HG02588 (cell line): ENCODE results near the gene TBC1D28.
A peak's percentile ranks its signal among the peaks of the same experiment; 100 is the strongest.
"Not testable (repeated sequence)": the region's sequence is repeated elsewhere in the genome, so short reads cannot be mapped to it uniquely, and the experiment has no call there.

Source experiments
- ATAC-seq: cut with Tn5 transposase; IDR thresholded peaks from one replicate; pipeline ENCODE4 v1.9.1; 2021; ENCODE audit warnings: mild to moderate bottlenecking, moderate library complexity; ENCODE audit not compliant: unreplicated experiment

The TBC1D28 gene

DNA sequence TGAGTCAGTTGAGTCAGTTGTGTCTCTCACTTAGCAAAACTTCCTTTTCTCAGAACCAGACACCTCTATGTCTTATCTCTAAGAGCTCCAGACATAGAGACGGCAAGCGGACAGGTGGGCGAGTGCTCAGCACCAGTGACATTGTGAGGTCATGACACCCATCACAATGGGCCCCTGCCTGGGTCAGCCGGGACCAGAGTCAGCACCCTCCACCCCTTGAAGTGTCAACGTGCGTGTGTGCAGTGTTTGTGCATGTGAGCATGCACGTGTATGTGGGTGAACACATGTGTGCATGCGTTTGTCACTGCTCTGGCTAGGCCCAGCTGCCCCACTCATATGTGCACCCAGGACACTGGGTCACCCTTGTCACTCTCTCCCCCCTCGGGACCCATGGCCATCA lies at the start of gene TBC1D28:
Gene TBC1D28, minus strand, starts transcription at position 101 of the 400 bp plus-strand sequence. CDS start 3,039 bp downstream, outside the sequence.
- not testable (repeated sequence) for ATAC-seq

DNA sequence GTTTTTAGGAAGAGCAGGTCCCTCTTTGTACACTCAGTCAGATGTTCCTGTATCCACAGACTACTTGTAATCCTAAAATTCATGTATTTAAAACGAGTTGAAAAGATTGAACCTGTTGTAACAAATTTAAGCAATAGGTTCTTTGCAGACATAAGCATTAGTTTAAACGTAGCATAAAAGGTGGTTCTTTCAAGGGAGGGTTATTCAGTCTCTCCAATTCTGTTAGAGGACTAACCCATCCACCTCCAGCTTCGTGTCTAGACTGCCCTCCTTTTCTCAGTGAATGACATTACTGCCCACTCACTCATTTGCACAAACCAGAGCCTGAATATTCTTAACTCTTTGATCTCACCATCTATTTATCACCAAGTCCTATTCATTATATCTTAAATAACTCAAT lies 38.5 kb upstream of the TBC1D28 start:
- ATAC-seq = not testable (repeated sequence)

DNA sequence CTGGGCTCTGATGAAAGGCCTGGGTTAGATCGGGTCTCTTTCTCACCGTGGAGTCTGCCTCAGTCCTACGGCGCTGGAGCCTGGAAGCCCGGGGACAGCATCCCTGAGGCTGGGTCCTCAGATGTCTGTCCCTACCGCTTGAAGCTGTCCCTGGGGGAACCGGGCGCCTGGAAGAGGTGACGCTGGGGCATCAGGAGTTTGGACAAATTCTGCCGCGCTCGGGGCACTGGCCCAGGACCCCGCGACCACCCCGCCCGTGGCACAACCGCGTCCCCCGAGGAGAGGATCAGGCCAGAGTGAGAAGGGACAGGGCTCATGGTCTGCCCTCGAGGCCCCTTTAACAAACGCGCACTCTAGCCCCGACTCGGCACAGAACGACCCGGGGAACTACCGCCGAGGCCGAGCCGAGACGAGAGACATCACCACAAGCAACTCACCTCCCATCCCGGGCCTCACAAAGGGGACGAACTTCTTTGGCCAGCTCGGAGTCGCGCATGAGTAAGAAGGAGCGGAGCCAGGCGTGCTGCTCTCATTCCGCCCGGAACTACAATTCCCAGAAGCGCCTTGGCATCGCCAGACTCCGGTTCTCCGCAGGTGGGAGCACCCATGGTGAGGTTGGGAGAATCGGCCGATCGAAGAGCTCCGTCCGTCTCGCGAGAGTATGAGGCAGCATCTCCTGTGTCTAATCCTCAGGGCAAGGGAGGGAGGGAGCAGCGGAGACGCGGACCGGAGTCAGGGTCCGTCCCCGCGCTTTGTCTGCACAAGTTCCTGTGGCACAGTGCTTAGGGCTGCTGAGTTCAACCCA lies 37.8 kb upstream of the TBC1D28 start, which contains the start of gene FOXO3B:
Gene FOXO3B, minus strand, starts transcription at position 548 of the 805 bp plus-strand sequence. CDS start 663 bp downstream, outside the sequence.
- peak; percentile 80 for ATAC-seq

DNA sequence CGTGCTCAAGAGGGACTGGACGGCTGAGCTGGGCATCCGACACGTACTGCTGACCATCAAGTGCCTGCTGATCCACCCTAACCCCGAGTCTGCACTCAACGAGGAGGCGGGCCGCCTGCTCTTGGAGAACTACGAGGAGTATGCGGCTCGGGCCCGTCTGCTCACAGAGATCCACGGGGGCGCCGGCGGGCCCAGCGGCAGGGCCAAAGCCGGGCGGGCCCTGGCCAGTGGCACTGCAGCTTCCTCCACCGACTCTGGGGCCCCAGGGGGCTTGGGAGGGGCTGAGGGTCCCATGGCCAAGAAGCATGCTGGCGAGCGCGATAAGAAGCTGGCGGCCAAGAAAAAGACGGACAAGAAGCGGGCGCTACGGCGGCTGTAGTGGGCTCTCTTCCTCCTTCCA lies 33.2 kb upstream of the TBC1D28 start:
- ATAC-seq = not testable (repeated sequence)

DNA sequence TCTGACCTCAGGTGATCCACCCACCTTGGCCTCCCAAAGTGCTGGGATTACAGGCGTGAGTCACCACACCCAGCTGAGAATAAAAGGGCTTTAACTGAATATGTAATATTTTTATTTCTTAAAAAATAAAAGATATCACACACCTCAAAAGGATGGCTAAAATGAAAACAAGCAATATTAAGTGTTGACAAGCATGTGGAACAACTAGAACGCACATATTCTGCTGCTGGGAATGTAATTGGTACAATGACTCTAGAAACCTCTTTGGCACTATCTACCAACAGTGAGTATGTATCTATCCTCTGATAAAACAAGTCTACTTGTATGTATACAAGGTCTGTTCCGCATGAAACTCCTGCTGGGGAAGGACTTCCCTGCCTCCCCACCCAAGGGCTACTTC lies 32.7 kb upstream of the TBC1D28 start:
- ATAC-seq = not testable (repeated sequence)

DNA sequence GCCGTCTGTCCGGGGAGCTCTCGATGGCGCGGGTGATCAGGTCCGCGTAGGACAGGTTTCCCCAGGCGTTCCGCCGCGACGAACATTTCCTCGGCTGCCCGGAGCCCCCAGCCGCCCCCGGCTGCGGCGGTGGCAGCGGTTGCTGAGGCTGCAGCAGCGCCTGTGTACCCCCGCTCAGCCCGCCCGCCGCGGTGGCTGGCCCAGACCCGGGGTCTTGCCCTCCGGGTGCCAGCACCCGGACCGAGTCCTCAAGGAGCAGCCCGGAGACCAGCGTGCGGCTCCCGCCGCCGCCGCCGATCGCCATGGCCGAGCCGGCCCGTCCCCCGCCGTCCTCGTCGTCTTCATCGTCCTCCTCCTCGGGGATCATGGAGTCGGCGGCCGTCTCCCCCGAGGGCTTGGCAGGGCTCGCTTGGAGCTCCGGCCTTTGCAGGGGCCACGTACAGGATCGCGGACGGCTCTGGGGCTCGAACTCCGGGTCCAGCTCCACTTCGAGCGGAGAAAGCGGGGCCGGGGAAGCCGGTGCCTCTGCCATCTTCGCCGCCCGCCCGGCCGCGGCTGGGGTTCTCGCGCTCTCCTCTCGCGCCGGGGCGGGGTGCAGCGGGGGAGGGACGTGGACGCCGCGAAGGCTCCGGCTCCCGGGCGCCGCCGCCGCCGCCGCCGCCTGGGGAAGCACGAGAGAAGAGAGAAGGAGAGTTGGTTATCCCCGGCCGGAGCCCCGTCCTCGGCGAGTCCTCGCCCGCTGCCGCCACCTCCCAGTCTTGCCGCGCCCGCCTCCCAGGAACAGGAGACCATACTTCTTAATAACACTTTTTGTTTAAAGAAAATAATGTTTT lies 28.4 kb upstream of the TBC1D28 start:
- not testable (repeated sequence) for ATAC-seq

DNA sequence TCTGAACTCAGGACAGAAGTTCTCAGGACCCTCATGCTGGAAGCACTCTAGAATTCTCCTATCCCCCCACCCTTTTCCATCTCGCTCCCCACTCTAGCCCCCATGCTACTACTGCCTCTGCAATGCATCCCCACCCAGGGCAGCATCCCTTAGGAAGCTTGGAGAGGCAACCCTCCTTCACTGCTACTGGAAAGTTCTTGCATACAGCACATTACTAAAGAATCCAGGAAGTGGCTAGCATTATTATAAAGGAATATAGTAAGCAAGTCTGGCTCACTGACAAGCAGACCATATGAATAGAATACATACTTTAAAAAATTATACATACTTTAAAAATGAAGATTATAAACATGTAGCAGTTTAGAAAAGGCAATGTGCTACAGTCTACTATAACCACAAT lies 24.4 kb upstream of the TBC1D28 start:
- not testable (repeated sequence) for ATAC-seq

DNA sequence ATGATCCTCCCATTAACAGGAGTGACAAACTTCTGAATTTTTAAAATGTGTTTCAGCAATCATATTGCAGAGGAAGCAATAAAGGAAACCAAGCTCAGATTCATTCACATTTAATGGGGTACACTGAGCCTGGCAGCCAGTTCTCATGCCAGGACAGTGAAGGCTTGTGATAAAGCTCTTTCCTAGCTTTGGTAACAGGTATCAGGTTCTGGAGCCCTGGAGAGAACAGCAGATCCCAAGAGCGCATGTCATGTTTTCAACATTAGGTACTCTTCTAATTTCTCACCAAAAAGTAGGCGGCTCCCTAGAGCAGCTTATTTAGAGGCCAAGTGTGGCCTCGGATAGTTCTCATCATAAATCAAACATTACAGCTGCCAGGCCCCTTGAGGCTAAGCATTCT lies 23.3 kb upstream of the TBC1D28 start:
- ATAC-seq = not testable (repeated sequence)

DNA sequence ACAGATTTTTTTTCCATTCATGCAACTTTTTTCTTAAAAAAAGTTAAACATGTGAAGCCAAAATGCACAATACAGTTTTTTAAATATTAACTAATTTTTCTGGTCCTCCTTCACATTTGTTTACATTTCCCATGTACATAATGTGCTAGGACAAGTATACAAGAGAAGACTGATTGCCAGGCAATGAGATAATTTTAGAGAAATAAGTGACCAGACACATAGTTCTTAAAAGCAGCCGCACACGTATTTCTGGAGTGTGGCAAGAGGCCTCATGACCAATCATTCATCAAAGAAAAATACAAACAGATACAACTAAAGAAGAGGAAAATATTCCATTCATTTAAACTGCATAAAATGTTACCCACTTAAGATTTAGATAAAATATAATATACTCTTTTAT lies 22.1 kb upstream of the TBC1D28 start:
- not testable (repeated sequence) for ATAC-seq

DNA sequence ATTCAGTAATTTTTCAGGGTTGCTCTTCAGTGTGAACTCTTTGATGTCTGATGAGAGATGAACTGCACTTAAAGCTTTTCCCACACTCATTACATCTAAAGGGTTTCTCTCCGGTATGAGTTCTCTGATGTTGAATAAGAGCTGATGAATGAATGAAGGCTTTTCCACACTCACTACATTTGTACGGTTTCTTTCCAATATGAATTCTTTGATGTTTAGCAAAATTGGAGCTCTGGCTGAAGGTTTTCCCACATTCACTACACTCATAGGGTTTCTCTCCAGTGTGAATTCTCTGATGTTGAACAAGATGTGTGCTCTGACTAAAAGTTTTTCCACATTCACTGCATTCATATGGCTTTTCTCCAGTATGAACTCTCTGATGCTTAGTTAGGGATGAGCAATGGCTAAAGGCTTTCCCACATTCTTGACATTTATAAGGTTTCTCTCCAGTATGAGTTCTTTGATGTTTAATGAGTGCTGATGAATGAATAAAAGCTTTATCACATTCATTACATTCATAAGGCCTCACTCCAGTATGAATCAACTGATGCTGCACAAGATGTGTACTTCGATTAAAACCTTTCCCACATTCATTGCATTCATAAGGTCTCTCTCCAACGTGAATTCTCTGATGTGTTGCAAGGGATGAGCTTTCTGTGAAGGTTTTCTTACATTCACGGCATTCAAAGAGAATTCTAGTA lies 17.9 kb upstream of the TBC1D28 start:
- not testable (repeated sequence) for ATAC-seq

DNA sequence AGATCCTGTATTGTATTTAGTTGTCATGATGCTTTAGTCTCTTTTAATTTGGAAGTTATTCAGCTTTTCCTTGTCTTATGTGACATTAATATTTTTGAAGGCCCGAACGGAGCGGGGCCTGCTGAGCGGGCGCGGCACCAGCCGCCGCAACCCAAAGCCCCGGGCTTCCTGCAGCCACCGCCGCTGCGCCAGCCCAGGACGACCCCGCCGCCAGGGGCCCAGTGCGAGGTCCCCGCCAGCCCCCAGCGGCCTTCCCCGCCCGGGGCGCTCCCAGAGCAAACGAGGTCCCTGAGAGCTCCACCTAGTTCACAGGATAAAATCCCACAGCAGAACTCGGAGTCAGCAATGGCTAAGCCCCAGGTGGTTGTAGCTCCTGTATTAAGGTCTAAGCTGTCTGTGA lies 5.9 kb upstream of the TBC1D28 start:
- not testable (repeated sequence) for ATAC-seq

DNA sequence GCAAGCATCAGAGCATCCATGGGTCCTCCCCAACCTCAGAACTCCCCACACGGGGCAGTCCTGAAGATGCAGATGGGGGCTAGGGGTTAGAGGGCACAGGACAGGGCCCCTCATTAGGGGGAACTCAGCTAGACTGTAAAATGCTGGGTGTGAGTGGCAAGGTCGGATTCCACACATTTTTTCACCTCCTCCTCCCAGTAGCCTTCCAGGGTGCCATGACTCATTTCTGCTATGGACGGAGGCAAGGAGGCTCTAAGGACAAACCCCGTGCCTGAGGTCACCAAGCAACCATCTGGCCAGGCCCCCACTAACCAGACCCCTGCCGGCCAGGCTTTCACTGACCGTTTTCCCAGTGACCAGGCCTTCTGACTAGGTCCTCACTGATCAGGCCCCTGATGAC lies 1.1 kb downstream of the TBC1D28 start:
- ATAC-seq = not testable (repeated sequence)

DNA sequence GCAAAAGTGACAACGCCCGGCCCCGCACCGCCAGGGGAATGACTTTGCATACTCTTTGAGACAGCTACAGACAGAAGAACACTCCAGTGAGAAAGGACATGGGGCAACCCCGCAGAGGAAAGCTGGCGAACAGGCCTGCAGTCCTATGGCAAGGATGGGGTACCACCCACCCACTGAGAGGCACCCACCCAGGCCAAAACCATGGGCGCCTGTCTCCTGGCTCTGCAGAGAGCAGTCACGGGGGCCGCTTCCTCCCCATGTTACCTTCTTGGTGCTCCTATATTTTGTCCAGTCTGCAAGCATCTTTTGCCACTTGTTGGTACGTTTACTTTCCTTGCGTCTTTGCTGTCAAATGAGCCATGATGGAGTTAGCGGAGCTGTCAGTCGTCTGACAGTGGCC lies 5.8 kb downstream of the TBC1D28 start:
- not testable (repeated sequence) for ATAC-seq

DNA sequence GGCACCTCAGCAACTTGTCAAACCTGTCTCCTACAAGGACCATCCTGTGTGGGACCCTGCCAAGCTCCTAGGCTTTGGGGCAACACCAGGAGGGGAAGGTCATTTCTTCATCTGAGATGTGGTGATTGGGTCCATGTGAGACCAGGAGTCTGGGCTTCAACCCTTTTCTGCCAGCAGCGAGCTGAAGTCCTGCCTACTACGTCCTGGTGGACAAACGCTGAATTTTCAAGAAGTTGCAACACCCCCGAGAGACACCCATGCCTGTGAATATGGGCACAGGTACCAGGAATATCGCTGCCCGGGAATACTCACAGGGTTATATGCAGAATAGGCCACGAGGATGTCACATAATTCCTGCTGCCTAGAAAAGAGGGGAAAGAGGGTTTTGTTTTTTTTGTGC lies 8.0 kb downstream of the TBC1D28 start:
- ATAC-seq = not testable (repeated sequence)

DNA sequence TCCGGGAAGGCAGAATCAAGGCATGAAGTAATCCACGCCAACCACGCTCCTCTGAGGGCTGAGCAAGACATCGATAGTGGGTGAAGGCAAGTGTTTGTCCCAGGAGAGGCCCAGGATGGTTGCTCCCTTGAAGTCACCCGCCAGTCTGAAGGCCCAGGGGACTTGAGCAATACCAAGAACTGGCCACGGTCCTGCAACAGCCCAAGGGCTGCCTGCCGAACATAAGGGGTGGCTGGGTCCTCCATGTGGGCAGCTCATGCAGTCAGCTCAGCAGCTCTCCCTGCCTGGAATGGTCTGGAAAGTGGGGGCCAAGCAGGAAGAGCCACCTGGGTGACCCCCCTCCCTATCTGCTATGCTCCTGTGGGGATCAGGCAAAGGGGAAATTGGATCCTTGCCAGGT lies 8.4 kb downstream of the TBC1D28 start:
- ATAC-seq = not testable (repeated sequence)

DNA sequence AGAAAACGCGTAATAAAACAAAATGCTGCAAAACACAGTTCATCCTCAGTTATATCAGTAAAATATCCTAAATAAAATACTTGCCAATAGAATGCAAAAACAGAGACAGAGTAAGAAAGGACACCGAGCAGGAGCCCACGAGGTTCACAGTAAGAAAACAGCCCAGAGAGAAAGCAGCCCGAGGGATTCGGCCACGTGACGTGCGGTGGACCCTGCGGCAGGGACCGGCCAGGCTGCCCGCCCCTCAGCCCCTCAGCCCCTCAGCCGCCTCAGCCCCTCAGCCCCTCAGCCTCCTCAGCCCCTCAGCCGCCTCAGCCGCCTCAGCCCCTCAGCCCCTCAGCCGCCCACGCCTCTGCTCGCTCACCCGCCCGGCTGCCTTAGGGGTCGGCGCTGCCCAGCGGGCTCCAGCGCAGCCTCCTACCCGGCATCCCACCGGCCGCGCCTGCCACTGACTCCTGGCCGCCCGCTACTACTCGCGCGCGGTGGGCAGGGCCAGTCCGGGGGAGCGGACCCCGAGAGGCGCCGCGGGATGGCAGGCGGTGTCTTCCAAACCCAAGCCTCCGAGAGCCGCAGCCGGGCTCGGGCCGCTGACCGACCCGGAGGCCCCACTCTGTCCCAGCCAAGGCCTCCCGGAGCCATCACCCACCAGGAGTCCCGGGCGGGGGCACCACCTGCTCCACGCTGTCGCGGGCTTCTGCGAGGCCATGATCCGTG lies 9.5 kb downstream of the TBC1D28 start:
- ATAC-seq = not testable (repeated sequence)

DNA sequence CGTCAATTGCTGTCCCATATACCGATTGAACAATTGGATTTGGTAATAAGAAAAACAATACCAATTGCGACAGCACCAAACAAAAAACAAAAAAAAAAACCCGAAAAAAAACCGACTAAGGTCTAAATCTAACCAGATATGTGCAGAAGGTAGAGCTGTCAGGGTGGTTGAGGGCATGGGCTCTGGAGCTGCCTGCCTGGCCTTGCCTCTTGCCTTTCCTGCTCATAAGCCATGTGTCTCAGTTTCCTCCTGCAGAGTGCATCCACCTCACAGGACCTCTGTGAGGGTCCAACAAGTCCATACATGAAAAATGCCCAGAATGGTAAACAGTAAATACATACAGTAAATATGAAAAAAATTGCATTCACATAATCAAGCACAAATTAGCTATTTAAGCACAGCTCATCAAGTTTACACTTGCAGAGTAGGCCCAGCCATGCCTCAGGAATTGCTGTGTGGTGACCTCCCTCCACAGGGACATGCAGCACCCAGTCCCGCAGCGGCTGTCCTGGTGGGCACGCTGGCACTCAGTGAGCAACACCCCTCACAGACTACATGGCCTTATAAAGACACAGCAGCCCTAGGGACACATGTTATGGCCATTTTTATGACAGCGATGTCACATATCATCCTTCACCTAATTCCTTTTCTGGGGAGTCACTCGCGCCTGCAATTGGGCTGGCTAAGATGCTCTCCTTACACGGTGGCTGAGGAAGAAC lies 17.9 kb downstream of the TBC1D28 start:
- ATAC-seq = no peak

DNA sequence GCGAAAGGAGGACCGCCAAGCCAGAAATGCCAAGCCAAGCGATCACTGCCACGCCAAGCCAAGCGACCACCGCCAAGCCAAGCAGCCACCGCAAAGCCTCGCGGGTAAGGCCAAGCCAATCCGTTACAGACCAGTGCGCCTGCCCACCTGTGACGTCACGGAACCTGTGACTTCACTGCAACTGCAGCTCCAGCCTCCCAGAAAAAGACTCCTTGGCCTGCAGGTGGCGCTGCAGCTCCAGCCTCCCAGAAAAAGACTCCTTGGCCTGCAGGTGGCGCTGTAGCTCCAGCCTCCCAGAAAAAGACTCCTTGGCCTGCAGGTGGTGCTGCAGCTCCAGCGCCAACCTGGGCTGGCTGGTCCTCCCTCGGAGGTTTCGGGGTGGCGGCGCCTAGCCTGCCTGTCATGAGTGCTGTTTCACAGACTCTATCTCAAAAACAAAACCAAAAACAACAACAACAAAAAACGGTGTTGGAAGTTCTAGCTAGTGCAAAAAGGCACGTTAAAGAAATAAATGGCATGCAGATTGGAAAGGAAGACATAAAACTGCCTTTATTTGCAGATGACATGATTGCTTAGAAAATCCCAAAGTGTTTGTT lies 18.6 kb downstream of the TBC1D28 start:
- ATAC-seq = peak; percentile 78

DNA sequence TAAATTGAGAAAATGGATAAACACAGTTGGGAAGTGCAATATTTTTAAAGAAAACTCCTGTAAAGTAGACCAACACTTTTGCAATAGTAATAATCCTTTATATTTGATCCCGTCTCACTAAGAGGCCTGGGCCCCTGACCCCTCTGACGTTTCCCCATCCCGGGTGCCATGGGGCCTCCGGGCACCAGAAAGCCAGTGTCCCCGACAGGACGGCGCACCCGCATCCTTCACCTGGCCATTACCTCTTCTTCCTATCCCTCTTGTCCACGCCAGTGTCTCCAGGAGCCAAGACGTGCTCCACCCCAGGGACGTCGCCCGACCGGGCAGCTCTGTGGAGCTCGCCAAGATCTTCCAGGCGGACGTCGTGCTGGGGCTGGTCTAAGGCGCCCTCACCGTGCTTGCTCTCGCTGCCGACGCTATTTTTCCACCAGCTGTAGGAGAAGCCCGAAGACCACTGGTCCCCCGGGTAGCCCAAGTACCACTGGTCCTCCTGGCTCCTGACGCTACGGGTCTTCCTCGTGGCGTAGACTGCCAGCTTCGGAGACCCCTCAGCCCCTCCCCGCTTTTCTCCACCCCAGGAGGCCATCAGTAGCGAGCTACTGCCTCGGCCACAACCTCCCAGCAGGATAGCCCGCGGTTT lies 19.2 kb downstream of the TBC1D28 start:
- peak; percentile 11 for ATAC-seq
